Activated CD8-positive, alpha-beta memory T cell treated with anti-CD3 and anti-CD28 coated beads, Interleukin-2, amount 50 U/mL, for 1 hour (primary cell): Measurements from ENCODE around the gene NPSR1.
"Not testable (repeated sequence)": the region's sequence is repeated elsewhere in the genome, so short reads cannot be mapped to it uniquely, and the experiment has no call there.

Experiments used
- DNase-seq: peaks from one replicate; pipeline ENCODE4 v3.0.0-alpha.2; 2020; ENCODE audit errors: extremely low read depth

The NPSR1 gene

DNA sequence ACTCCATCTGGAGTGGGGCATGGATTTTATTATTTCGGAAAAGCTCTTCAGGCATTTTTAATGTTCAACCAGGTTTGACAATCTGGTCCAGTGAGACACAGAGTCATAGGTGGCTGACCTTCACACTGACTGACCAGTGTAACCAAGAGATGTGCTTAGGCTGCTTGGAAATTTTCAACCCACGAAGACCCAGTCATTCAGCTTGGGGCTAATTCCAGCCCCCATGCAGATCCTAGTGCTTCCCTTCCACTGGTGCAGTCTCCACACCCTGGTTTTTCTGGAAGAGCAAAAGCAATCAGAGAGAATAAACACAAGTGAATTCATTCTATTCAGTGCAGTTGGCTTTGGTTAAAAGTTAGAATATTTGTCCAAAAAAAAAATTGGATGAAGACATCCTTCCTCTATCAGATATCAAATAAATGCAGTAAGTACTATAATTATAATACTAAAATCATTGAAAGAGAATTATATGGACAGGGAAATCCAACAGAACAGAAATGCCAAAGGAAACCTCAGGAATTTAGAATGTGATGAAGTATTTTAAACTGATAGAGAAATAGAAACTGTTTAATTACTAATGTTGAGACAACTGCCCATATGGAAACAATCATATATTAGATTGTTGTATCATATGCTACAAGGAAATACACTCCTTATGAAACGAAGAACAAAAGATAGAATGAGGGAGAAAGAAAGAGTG, 178.0 kb downstream of the NPSR1 start:
- no peak for DNase-seq

DNA sequence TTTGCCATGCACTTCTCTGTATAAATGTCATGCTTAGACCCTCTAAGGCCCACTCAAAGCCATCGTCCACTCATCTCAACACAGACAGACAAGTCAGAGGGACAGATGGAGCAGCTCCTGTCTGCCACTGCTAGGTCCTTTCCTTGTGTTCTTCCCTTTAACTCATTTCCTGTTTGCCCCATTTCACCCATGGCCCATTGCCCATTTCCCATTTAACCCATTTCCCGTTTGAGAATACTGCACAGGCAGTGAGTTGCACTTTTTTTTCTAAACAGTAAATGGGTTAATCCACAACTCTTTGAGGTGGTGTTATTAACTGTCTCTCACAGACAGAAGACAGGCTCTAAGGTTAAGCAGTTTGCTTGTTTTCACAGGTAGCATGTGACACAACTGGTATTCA, 179.3 kb downstream of the NPSR1 start:
- no peak for DNase-seq

GRCh38 chr7:34837801-34838201, 179.8 kb downstream of the NPSR1 start:
- DNase-seq, result no peak

DNA sequence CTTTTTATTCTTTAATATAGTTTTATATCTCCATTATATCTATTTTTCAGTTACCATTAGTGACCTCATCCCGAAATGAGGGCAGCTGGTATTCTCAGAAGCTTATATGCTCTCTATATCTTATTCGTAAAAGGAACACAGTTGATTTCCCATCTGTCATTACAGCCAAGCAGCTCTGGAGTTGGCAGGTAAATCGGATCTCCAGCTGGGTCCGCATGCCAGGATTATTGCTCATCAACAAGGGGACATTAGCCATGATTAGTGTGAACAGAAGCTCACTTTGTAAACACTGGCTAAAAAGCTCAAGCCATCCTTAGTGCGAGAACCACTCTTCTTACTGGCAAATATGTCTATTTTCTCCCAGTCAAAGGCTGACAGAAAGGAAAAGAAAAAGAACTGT, 180.3 kb downstream of the NPSR1 start:
- DNase-seq, result no peak

- DNase-seq, result no peak
Measured at GRCh38 chr7:34839645-34840044, 181.6 kb downstream of the NPSR1 start.

- DNase-seq, result no peak
Measured at GRCh38 chr7:34840176-34840785, 182.3 kb downstream of the NPSR1 start.

DNA sequence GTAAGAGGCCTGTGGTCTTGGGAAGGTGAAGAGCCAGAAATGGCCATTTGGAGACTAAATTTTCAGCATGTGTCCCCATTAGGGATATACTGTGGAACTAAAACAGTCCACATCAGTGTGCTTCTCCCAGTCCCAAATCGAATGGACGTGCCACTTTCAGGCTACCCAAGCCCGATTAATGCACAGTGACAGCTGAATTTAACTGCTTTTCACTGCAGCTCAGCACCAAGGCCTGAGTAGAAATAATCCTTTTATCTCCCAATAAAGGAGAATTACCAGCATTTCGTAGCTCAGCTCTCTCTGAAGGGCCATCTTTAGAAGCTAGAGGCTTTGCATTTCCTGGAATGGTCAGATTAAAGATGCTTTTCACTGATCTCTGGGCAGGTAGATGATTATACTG, 183.3 kb downstream of the NPSR1 start:
- DNase-seq, result no peak

DNA sequence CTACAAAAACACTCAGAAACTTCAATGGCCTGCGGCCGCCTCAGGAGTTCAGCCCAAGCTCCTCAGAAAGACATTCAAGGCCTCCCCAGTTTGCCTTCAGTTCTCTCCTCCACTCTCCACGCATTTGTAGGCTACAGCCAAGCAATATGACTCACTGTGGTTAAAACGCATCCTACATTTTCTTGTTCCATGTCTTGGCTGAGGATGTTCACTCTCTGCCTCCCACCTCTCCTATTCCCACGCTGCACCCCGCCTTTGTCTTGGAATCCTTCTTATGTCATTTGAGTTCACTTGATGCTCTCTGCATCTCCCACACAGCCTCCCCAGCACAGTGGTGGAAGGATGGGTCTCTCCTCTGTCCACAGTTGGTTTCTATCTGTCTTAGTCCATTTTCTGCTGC, 184.8 kb downstream of the NPSR1 start:
- no peak for DNase-seq

DNA sequence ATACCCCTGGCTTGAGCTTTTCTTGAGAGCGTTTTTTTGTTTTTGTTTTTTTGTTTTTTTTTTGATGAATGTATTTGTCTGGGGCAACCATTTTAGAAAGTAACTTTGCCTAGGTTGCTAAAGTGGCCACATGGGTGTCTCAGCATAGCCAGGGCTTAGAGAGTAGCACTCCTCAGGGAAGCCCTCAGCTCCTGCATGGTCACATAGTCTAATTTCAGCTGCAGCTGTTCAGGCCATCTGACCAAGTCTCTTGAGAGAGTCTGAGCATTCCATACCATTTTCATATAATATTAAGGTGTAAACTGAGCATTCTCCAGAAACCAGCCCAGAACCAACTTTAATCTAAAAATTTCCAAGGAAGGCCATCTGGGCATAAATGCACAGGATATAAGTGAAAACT, 186.4 kb downstream of the NPSR1 start:
- DNase-seq, result no peak

DNA sequence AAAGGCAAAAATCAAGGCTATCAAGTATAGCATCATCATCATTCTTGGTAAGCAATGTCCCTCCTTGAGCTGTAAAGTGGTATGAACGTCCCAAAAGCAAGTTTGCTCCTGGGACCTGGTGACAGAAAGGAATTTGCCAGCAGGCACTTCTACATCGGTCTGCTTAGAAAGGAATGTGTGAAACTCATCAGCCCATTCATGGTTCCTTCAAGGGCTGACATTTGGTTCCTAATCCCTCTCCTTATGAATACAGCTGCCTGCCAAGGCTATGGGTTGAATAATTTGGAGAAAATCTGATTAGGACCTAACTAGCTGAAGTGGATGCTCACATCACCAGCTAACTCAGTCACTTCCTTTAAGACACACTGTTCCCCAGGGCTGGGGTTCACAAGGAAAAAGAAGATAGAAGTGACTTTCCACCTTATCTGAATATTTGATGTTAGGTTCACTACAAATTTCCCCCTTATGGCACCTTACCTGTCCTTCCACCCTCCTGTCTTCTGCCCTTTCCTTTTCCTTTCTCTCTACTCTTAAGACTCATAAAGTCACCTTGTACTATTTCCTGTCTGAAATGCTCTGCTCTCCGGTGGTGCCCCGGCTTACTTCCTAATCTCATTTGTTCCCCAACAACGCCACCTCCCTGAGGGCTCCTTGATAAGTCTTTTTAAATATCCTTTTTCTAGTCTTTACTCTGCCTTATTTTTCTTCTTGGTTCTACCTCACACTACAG, 187.1 kb downstream of the NPSR1 start:
- no peak for DNase-seq

- DNase-seq, result no peak
Measured at GRCh38 chr7:34845666-34846361, 187.8 kb downstream of the NPSR1 start.

GRCh38 chr7:34846976-34847375, 189.0 kb downstream of the NPSR1 start:
- DNase-seq, result no peak

GRCh38 chr7:34848670-34849069, 190.7 kb downstream of the NPSR1 start:
- no peak for DNase-seq

- no peak for DNase-seq
Measured at GRCh38 chr7:34849163-34849960, 191.3 kb downstream of the NPSR1 start.

GRCh38 chr7:34849986-34850385, 192.0 kb downstream of the NPSR1 start:
- DNase-seq, result no peak

DNA sequence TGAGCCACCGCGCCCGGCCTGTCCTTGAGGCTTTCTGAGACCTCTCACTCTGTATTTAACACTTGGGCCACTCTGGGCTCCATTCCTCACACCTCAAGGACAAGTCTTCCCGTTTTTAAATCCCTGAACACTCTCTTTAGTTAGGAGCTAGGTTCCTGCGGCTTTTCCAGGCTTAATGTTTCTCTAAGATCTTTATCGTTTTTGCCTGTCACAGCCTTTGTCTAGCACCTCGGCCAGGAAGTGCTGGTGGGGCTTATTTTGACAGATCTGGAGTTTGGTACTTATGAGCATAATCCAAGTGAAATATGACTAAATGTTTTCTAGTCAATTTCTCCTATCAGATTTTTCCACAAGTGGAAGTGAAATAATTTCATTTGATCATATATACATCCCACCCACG, 192.7 kb downstream of the NPSR1 start:
- no peak for DNase-seq

DNA sequence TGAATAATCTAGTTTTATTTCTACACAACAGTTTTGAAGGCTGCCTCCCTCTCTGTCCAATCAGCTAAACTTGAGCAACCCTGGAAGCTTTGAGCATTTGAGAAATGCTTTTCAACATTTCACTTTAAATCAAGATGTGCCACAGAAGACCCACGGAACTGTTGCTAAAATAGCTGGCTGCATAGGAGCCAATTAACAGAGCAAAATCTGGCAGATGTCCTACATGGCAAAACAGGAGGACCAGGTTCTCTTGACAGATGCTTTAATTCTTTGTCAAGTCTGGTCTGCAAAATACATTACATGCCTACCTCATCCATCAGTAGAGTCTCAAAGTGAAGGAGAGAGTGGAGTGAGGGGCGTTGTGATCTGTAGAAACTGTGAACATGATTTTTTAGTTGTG, 193.4 kb downstream of the NPSR1 start:
- DNase-seq, result no peak

DNA sequence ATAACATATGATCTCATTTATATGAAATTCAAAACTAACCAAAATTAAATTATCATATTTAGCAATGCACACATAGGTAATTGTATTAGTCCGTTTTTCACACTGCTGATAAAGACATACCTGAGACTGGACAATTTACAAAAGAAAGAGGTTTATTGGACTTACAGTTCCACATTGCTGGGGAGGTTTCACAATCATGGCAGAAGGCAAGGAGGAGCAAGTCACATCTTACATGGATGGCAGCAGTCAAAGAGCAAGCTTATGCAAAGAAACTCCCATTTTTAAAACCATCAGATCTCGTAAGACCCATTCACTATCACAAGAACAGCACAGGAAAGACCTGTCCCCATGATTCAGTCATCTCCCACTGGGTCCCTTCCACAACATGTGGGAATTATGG, 200.4 kb downstream of the NPSR1 start:
- DNase-seq, result not testable (repeated sequence)

- not testable (repeated sequence) for DNase-seq
Measured at GRCh38 chr7:34859281-34859680, 201.3 kb downstream of the NPSR1 start.

DNA sequence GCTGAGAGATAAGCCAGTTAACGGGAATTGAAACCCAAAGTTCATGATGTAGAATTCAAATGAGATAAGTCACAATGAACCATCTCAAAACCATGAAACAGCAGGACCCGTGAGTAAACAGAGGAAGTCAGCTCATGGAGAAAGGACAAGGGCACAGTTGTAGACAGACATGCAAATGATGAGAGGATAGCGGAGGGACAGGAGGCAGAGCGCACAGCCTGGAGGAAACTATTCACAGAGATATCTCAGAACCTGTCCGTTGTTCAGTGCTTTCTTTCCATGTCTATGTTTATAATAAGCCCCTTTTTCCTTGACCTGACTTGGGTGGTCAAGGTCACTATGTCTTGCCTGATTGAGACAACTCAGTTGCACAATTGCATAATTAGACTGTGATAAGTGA, 208.2 kb downstream of the NPSR1 start:
- DNase-seq, result not testable (repeated sequence)

GRCh38 chr7:34867341-34867740, 209.3 kb downstream of the NPSR1 start:
- not testable (repeated sequence) for DNase-seq

GRCh38 chr7:34868602-34869001, 210.6 kb downstream of the NPSR1 start:
- DNase-seq, result not testable (repeated sequence)
